Measurements from ENCODE around the gene RTN4R.
A peak's percentile ranks its signal among the peaks of the same experiment; 100 is the strongest.

Gene RTN4R

GRCh38 chr22:20256027-20256426, 12.1 kb downstream of the RTN4R start:
- H3K27me3 ChIP-seq: no peaks in the 10 kb centered on the region
- peak overlapping the region in 2 of 11 experiments; percentile 5 to 28; a peak in 2 of 22 replicates for H3K27ac ChIP-seq
- peaks cover 0 to 79% (median 53%) of the 10 kb centered on the region in 10 experiments; a peak in 17 of 20 replicates for H3K4me1 ChIP-seq
- peak overlapping the region in 9 of 11 experiments; percentile 9 to 78 (median 49); a peak in 15 of 22 replicates for H3K4me2 ChIP-seq
- no peak for TF ChIP-seq Cebpa-rat (IDR thresholded peaks at IDR 0.05)
- H4K20me1 ChIP-seq: peaks cover 0 to 85% (median 5%) of the 10 kb centered on the region in 11 experiments; a peak in 12 of 22 replicates
- peaks cover 0 to 7% (median 0%) of the 10 kb centered on the region in 11 experiments; a peak in 4 of 22 replicates for H3K9me3 ChIP-seq (replicated peaks in 1 of 11)
- H3K36me3 ChIP-seq: peaks cover 0 to 25% (median 0%) of the 10 kb centered on the region in 11 experiments; a peak in 3 of 22 replicates
- peak overlapping the region in 4 of 11 experiments; percentile 3 to 61 (median 34); a peak in 5 of 22 replicates for H3K9ac ChIP-seq
- H3K4me3 ChIP-seq: no peak overlapping the region

GRCh38 chr22:20254975-20255946, 12.9 kb downstream of the RTN4R start:
- H3K27me3 ChIP-seq: no peaks in the 10 kb centered on the region
- H3K9me3 ChIP-seq (replicated peaks in 1 of 11): peaks cover 0 to 7% (median 0%) of the 10 kb centered on the region in 11 experiments; a peak in 4 of 22 replicates
- H3K4me2 ChIP-seq: peak overlapping the region in 9 of 11 experiments; percentile 27 to 78 (median 51); a peak in 17 of 22 replicates
- peak overlapping the region in 4 of 11 experiments; percentile 26 to 61 (median 44); a peak in 6 of 22 replicates for H3K9ac ChIP-seq
- peaks cover 0 to 26% (median 0%) of the 10 kb centered on the region in 11 experiments; a peak in 3 of 22 replicates for H3K36me3 ChIP-seq
- H3K4me1 ChIP-seq: peaks cover 0 to 79% (median 49%) of the 10 kb centered on the region in 10 experiments; a peak in 17 of 20 replicates
- H4K20me1 ChIP-seq: peaks cover 0 to 85% (median 0%) of the 10 kb centered on the region in 11 experiments; a peak in 10 of 22 replicates
- H3K27ac ChIP-seq: peak overlapping the region in 2 of 11 experiments; percentile 25 to 28; a peak in 2 of 22 replicates
- TF ChIP-seq Cebpa-rat (IDR thresholded peaks at IDR 0.05): no peak
- no peak overlapping the region for H3K4me3 ChIP-seq

- TF ChIP-seq Cebpa-rat (IDR thresholded peaks at IDR 0.05): no peak
- Histone ChIP-seq H3K9ac (no peak overlapping the region; a peak in 2 of 22 replicates), H3K36me3 (peaks cover 0 to 21% (median 0%) of the 10 kb centered on the region in 11 experiments; a peak in 3 of 22 replicates)
Measured at GRCh38 chr22:20253161-20253560, 15.0 kb downstream of the RTN4R start.

DNA sequence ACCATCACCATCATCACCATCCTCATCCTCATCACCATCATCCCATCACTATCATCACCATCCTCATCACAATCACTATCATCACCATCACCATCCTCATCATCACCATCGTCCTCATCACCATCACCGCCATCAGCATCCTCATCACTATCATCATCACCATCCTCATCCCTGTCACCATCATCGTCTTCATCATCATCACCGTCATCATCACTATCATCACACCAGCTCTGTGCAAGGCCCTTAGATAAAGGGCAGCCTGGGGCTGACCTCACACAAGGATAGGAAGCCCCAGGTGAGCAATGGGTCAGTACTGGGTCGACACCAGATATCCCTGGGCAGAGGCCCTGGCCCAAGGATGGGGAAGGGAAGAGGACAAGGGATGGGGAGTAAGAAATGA, 16.1 kb downstream of the RTN4R start:
- Histone ChIP-seq H3K4me2 (no peak overlapping the region), H3K4me3 (no peak overlapping the region), H3K27ac (no peak overlapping the region), H3K4me1 (peaks cover 2 to 82% (median 71%) of the 10 kb centered on the region in 10 experiments), H3K9me3 (replicated peaks in 1 of 11) (peaks cover 0 to 7% (median 0%) of the 10 kb centered on the region in 11 experiments; a peak in 4 of 22 replicates), H3K27me3 (no peaks in the 10 kb centered on the region), H3K9ac (no peak overlapping the region), H3K36me3 (peaks cover 0 to 21% (median 0%) of the 10 kb centered on the region in 11 experiments; a peak in 3 of 22 replicates), H4K20me1 (peaks cover 0 to 82% (median 0%) of the 10 kb centered on the region in 11 experiments; a peak in 12 of 22 replicates)
- TF ChIP-seq Cebpa-rat (IDR thresholded peaks at IDR 0.05): no peak

More at GRCh38 chr22:20253161-20253560, 15.0 kb downstream of the RTN4R start:
- Histone ChIP-seq H4K20me1 (peaks cover 0 to 85% (median 0%) of the 10 kb centered on the region in 11 experiments; a peak in 12 of 22 replicates), H3K4me1 (peaks cover 0 to 81% (median 62%) of the 10 kb centered on the region in 10 experiments; a peak in 17 of 20 replicates), H3K27me3 (no peaks in the 10 kb centered on the region), H3K9me3 (replicated peaks in 1 of 11) (peaks cover 0 to 7% (median 0%) of the 10 kb centered on the region in 11 experiments; a peak in 4 of 22 replicates), H3K4me3 (no peak overlapping the region), H3K27ac (no peak overlapping the region; a peak in 1 of 22 replicates), H3K4me2 (peak overlapping the region in 1 of 11 experiments; percentile 15; a peak in 4 of 22 replicates)

DNA sequence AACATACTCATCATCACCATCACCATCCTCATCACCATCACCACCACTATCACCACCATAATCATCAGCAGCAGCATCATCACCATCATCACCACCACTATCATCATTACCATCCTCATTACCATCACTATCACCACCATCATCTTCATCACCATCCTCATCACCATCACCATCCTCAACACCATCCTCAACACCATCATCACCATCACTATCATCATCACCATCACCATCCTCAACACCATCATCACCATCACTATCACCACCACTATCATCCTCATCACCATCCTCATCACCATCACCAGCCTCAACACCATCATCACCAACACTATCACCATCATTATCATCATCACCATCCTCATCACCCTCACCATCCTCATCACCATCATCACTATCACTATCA, 16.6 kb downstream of the RTN4R start:
- H3K4me3 ChIP-seq: no peak overlapping the region
- TF ChIP-seq Cebpa-rat (IDR thresholded peaks at IDR 0.05): no peak
- H3K4me1 ChIP-seq: peaks cover 7 to 82% (median 71%) of the 10 kb centered on the region in 10 experiments
- H3K9me3 ChIP-seq (replicated peaks in 1 of 11): peaks cover 0 to 7% (median 0%) of the 10 kb centered on the region in 11 experiments; a peak in 4 of 22 replicates
- peaks cover 0 to 81% (median 0%) of the 10 kb centered on the region in 11 experiments; a peak in 11 of 22 replicates for H4K20me1 ChIP-seq
- H3K4me2 ChIP-seq: no peak overlapping the region
- no peaks in the 10 kb centered on the region for H3K27me3 ChIP-seq
- H3K27ac ChIP-seq: no peak overlapping the region
- peaks cover 0 to 21% (median 0%) of the 10 kb centered on the region in 11 experiments; a peak in 3 of 22 replicates for H3K36me3 ChIP-seq
- H3K9ac ChIP-seq: no peak overlapping the region

DNA sequence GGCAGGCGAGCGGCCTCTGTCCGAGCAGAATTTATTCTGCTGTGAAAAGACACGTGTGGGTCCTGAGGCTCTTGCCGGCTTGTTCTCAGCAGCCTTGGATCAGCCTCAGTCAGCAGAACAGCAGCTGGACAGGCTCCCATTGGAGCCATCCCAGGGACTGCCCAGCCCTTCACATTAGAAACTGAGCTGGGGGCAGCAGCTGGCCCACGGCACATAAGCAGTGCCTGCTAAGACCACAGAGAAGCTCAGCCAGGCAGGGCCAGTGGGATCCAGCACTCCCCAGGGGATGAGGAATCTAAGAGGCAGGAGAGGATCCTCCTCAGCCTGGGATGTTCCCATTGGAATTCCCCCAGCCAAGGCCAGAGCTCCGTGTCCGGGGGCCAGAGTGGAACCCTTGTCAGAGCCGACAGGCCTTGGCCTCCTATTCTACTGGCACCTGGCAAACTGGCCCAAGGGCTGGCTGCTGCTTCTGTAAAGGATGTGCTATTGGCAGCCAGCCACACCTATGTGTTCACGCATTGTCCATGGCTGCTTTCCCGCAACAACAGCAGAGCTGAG, 18.2 kb downstream of the RTN4R start:
- Histone ChIP-seq H3K9me3 (replicated peaks in 1 of 11) (peaks cover 0 to 7% (median 0%) of the 10 kb centered on the region in 11 experiments; a peak in 4 of 22 replicates), H3K4me2 (peak overlapping the region in 5 of 11 experiments; percentile 14 to 100 (median 97); a peak in 10 of 22 replicates), H3K27me3 (no peaks in the 10 kb centered on the region), H3K4me3 (no peak overlapping the region), H3K36me3 (peaks cover 0 to 21% (median 0%) of the 10 kb centered on the region in 11 experiments; a peak in 3 of 22 replicates), H3K9ac (peak overlapping the region in 1 of 11 experiments; percentile 18; a peak in 1 of 22 replicates), H4K20me1 (peaks cover 0 to 77% (median 0%) of the 10 kb centered on the region in 11 experiments; a peak in 9 of 22 replicates), H3K27ac (peak overlapping the region in 2 of 11 experiments; percentile 25; a peak in 3 of 22 replicates), H3K4me1 (peaks cover 23 to 82% (median 71%) of the 10 kb centered on the region in 10 experiments)
- no peak for TF ChIP-seq Cebpa-rat (IDR thresholded peaks at IDR 0.05)

- Histone ChIP-seq H3K4me1 (peaks cover 37 to 85% (median 73%) of the 10 kb centered on the region in 10 experiments), H3K36me3 (peaks cover 0 to 21% (median 0%) of the 10 kb centered on the region in 11 experiments; a peak in 3 of 22 replicates), H3K27ac (peak overlapping the region in 1 of 11 experiments; percentile 36; a peak in 1 of 22 replicates), H4K20me1 (peaks cover 0 to 68% (median 0%) of the 10 kb centered on the region in 11 experiments; a peak in 9 of 22 replicates), H3K4me2 (peak overlapping the region in 7 of 11 experiments; percentile 3 to 100 (median 97); a peak in 10 of 22 replicates), H3K9me3 (replicated peaks in 1 of 11) (peaks cover 0 to 7% (median 0%) of the 10 kb centered on the region in 11 experiments; a peak in 4 of 22 replicates), H3K4me3 (no peak overlapping the region), H3K9ac (peak overlapping the region in 2 of 11 experiments; percentile 24 to 28; a peak in 2 of 22 replicates), H3K27me3 (no peaks in the 10 kb centered on the region)
- no peak for TF ChIP-seq Cebpa-rat (IDR thresholded peaks at IDR 0.05)
Measured at GRCh38 chr22:20248461-20248978, 19.6 kb downstream of the RTN4R start.

Data from BLaER1 treated with 17β-estradiol and CSF1 and Interleukin-3, amounts not matched to agents 10 nM and 100 nM (cell line).